ENCODE data around the gene ELP1. TPM values are rescaled to one million over a fixed set of nuclear protein-coding genes. Genes with fewer than 3 reads are reported as not detected.
A peak's percentile ranks its signal among the peaks of the same experiment; 100 is the strongest.

The ELP1 gene
- total and polyA plus RNA-seq, 5 donors from 2014 or later = 13.7 to 24.9 (median 20.0) TPM

- Mint-ChIP-seq H3K4me3 (no peak overlapping the region), H3K27ac (no peak overlapping the region), H3K36me3 (no peaks in the 10 kb centered on the region), H3K4me1 (peaks cover 0 to 6% (median 0%) of the 10 kb centered on the region in 4 donors), H3K9me3 (no peaks in the 10 kb centered on the region), H3K27me3 (no peaks in the 10 kb centered on the region)
- ATAC-seq (ENCODE audit: low read depth in 2 of 2) (no peak), DNase-seq (no peak)
- no peaks in the 10 kb centered on the region for H3K36me3 ChIP-seq (ENCODE audit: control insufficient read depth, insufficient read depth, low read length)
- no peaks in the 10 kb centered on the region for H3K4me1 ChIP-seq (ENCODE audit: control insufficient read depth, insufficient read depth, low read length, poor library complexity, severe bottlenecking)
- H3K27ac ChIP-seq (ENCODE audit: insufficient read depth, low read length, poor library complexity, severe bottlenecking) = no peak overlapping the region
- H3K9me3 ChIP-seq (ENCODE audit: control insufficient read depth in 2 of 2, low read length in 2 of 2) = no peaks in the 10 kb centered on the region
- no peaks in the 10 kb centered on the region for H3K27me3 ChIP-seq (ENCODE audit: control insufficient read depth, insufficient read depth, low read length)
- H3K4me3 ChIP-seq (ENCODE audit: low read depth, low read length) = no peak overlapping the region
Observed at GRCh38 chr9:108963459-108964143, 29.7 kb upstream of the ELP1 start.

GRCh38 chr9:108961151-108961550 lies 27.2 kb upstream of the ELP1 start:
- no peak for DNase-seq
- no peaks in the 10 kb centered on the region for H3K9me3 ChIP-seq (ENCODE audit: control insufficient read depth in 2 of 2, low read length in 2 of 2)
- Mint-ChIP-seq H3K27ac (no peak overlapping the region), H3K9me3 (no peaks in the 10 kb centered on the region), H3K4me1 (peaks cover 0 to 8% (median 0%) of the 10 kb centered on the region in 4 donors), H3K4me3 (no peak overlapping the region), H3K36me3 (no peaks in the 10 kb centered on the region), H3K27me3 (no peaks in the 10 kb centered on the region)
- H3K4me1 ChIP-seq (ENCODE audit: control insufficient read depth, insufficient read depth, low read length, poor library complexity, severe bottlenecking) = no peaks in the 10 kb centered on the region
- no peaks in the 10 kb centered on the region for H3K27me3 ChIP-seq (ENCODE audit: control insufficient read depth, insufficient read depth, low read length)
- H3K36me3 ChIP-seq (ENCODE audit: control insufficient read depth, insufficient read depth, low read length) = no peaks in the 10 kb centered on the region
- no peak for ATAC-seq (ENCODE audit: low read depth in 2 of 2)
- no peak overlapping the region for H3K4me3 ChIP-seq (ENCODE audit: low read depth, low read length)
- H3K27ac ChIP-seq (ENCODE audit: insufficient read depth, low read length, poor library complexity, severe bottlenecking) = no peak overlapping the region

GRCh38 chr9:108960331-108960730 lies 26.4 kb upstream of the ELP1 start:
- peaks cover 0 to 12% (median 0%) of the 10 kb centered on the region in 4 donors for H3K4me1 Mint-ChIP-seq
- Histone ChIP-seq H3K27ac (ENCODE audit: insufficient read depth, low read length, poor library complexity, severe bottlenecking) (no peak overlapping the region), H3K27me3 (ENCODE audit: control insufficient read depth, insufficient read depth, low read length) (no peaks in the 10 kb centered on the region), H3K9me3 (ENCODE audit: control insufficient read depth in 2 of 2, low read length in 2 of 2) (no peaks in the 10 kb centered on the region), H3K4me3 (ENCODE audit: low read depth, low read length) (no peak overlapping the region), H3K4me1 (ENCODE audit: control insufficient read depth, insufficient read depth, low read length, poor library complexity, severe bottlenecking) (no peaks in the 10 kb centered on the region), H3K36me3 (ENCODE audit: control insufficient read depth, insufficient read depth, low read length) (no peaks in the 10 kb centered on the region)
- no peaks in the 10 kb centered on the region for H3K27me3 Mint-ChIP-seq
- no peak for ATAC-seq (ENCODE audit: low read depth in 2 of 2)
- no peak overlapping the region for H3K4me3 Mint-ChIP-seq
- H3K9me3 Mint-ChIP-seq = no peaks in the 10 kb centered on the region
- no peak overlapping the region for H3K27ac Mint-ChIP-seq
- no peaks in the 10 kb centered on the region for H3K36me3 Mint-ChIP-seq
- DNase-seq = no peak

GRCh38 chr9:108956631-108957026 lies 22.7 kb upstream of the ELP1 start:
- H3K4me3 Mint-ChIP-seq = no peak overlapping the region
- Histone ChIP-seq H3K9me3 (ENCODE audit: control insufficient read depth in 2 of 2, low read length in 2 of 2) (no peaks in the 10 kb centered on the region), H3K4me1 (ENCODE audit: control insufficient read depth, insufficient read depth, low read length, poor library complexity, severe bottlenecking) (no peaks in the 10 kb centered on the region), H3K4me3 (ENCODE audit: low read depth, low read length) (no peak overlapping the region), H3K27ac (ENCODE audit: insufficient read depth, low read length, poor library complexity, severe bottlenecking) (no peak overlapping the region), H3K27me3 (ENCODE audit: control insufficient read depth, insufficient read depth, low read length) (no peaks in the 10 kb centered on the region), H3K36me3 (ENCODE audit: control insufficient read depth, insufficient read depth, low read length) (no peaks in the 10 kb centered on the region)
- ATAC-seq (ENCODE audit: low read depth in 2 of 2) (no peak), DNase-seq (peak in 1 of 3 donors; percentile 16)
- H3K9me3 Mint-ChIP-seq = no peaks in the 10 kb centered on the region
- H3K27me3 Mint-ChIP-seq = no peaks in the 10 kb centered on the region
- no peak overlapping the region for H3K27ac Mint-ChIP-seq
- H3K4me1 Mint-ChIP-seq = peaks cover 0 to 12% (median 0%) of the 10 kb centered on the region in 4 donors
- no peaks in the 10 kb centered on the region for H3K36me3 Mint-ChIP-seq

- H3K27me3 Mint-ChIP-seq = no peaks in the 10 kb centered on the region
- no peak overlapping the region for H3K4me3 ChIP-seq (ENCODE audit: low read depth, low read length)
- H3K27me3 ChIP-seq (ENCODE audit: control insufficient read depth, insufficient read depth, low read length) = no peaks in the 10 kb centered on the region
- H3K4me1 Mint-ChIP-seq = peaks cover 0 to 12% (median 0%) of the 10 kb centered on the region in 4 donors
- H3K27ac Mint-ChIP-seq = no peak overlapping the region
- no peak overlapping the region for H3K4me3 Mint-ChIP-seq
- no peak for DNase-seq
- no peak for ATAC-seq (ENCODE audit: low read depth in 2 of 2)
- H3K9me3 Mint-ChIP-seq = no peaks in the 10 kb centered on the region
- no peaks in the 10 kb centered on the region for H3K36me3 ChIP-seq (ENCODE audit: control insufficient read depth, insufficient read depth, low read length)
- no peaks in the 10 kb centered on the region for H3K4me1 ChIP-seq (ENCODE audit: control insufficient read depth, insufficient read depth, low read length, poor library complexity, severe bottlenecking)
- no peak overlapping the region for H3K27ac ChIP-seq (ENCODE audit: insufficient read depth, low read length, poor library complexity, severe bottlenecking)
- H3K9me3 ChIP-seq (ENCODE audit: control insufficient read depth in 2 of 2, low read length in 2 of 2) = no peaks in the 10 kb centered on the region
- H3K36me3 Mint-ChIP-seq = no peaks in the 10 kb centered on the region
Observed at GRCh38 chr9:108956022-108956630, 22.2 kb upstream of the ELP1 start.

GRCh38 chr9:108953983-108954574 lies 20.2 kb upstream of the ELP1 start:
- H3K27ac Mint-ChIP-seq = no peak overlapping the region
- Histone ChIP-seq H3K27ac (ENCODE audit: insufficient read depth, low read length, poor library complexity, severe bottlenecking) (no peak overlapping the region), H3K4me3 (ENCODE audit: low read depth, low read length) (peak overlapping the region; percentile 21)

GRCh38 chr9:108951578-108951977 lies 17.7 kb upstream of the ELP1 start:
- Mint-ChIP-seq H3K27ac (no peak overlapping the region), H3K36me3 (peaks cover under 1% of the 10 kb centered on the region), H3K4me1 (peaks cover 0 to 6% (median under 1%) of the 10 kb centered on the region in 4 donors), H3K9me3 (no peaks in the 10 kb centered on the region), H3K27me3 (no peaks in the 10 kb centered on the region), H3K4me3 (no peak overlapping the region)
- H3K4me3 ChIP-seq (ENCODE audit: low read depth, low read length) = no peak overlapping the region
- DNase-seq (no peak), ATAC-seq (ENCODE audit: low read depth in 2 of 2) (no peak)
- no peaks in the 10 kb centered on the region for H3K9me3 ChIP-seq (ENCODE audit: control insufficient read depth in 2 of 2, low read length in 2 of 2)
- H3K27me3 ChIP-seq (ENCODE audit: control insufficient read depth, insufficient read depth, low read length) = no peaks in the 10 kb centered on the region
- H3K4me1 ChIP-seq (ENCODE audit: control insufficient read depth, insufficient read depth, low read length, poor library complexity, severe bottlenecking) = no peaks in the 10 kb centered on the region
- H3K36me3 ChIP-seq (ENCODE audit: control insufficient read depth, insufficient read depth, low read length) = no peaks in the 10 kb centered on the region
- no peak overlapping the region for H3K27ac ChIP-seq (ENCODE audit: insufficient read depth, low read length, poor library complexity, severe bottlenecking)

More at GRCh38 chr9:108953983-108954574, 20.2 kb upstream of the ELP1 start:
- DNase-seq (peak in 2 of 3 donors; percentile 44 to 60), ATAC-seq (ENCODE audit: low read depth in 2 of 2) (no peak)
- Histone ChIP-seq H3K9me3 (ENCODE audit: control insufficient read depth in 2 of 2, low read length in 2 of 2) (no peaks in the 10 kb centered on the region), H3K27me3 (ENCODE audit: control insufficient read depth, insufficient read depth, low read length) (no peaks in the 10 kb centered on the region), H3K36me3 (ENCODE audit: control insufficient read depth, insufficient read depth, low read length) (no peaks in the 10 kb centered on the region), H3K4me1 (ENCODE audit: control insufficient read depth, insufficient read depth, low read length, poor library complexity, severe bottlenecking) (no peaks in the 10 kb centered on the region)
- Mint-ChIP-seq H3K9me3 (no peaks in the 10 kb centered on the region), H3K4me1 (peaks cover 0 to 6% (median 0%) of the 10 kb centered on the region in 4 donors), H3K4me3 (no peak overlapping the region), H3K27me3 (no peaks in the 10 kb centered on the region), H3K36me3 (no peaks in the 10 kb centered on the region)
